Measurements from ENCODE around the gene PSMD1.
A peak's percentile ranks its signal among the peaks of the same experiment; 100 is the strongest.
"Not testable (repeated sequence)": the region's sequence is repeated elsewhere in the genome, so short reads cannot be mapped to it uniquely, and the experiment has no call there.

PSMD1 gene

GRCh38 chr2:231017231-231017598, 39.5 kb upstream of the PSMD1 start:
- peaks cover 7% of the 10 kb centered on the region for H3K4me1 ChIP-seq (ENCODE audit: control insufficient read depth, low read depth, low read length)
- no peaks in the 10 kb centered on the region for H3K79me2 ChIP-seq (ENCODE audit: control insufficient read depth, insufficient read depth, low read length)
- no peak overlapping the region for H3K4me3 ChIP-seq (ENCODE audit: low read length)
- no peak overlapping the region for H2BK15ac ChIP-seq (replicated peaks; ENCODE audit: low read depth)
- H2BK120ac ChIP-seq (ENCODE audit: low read depth, low read length) = no peak overlapping the region
- no peaks in the 10 kb centered on the region for H3K27me3 ChIP-seq (ENCODE audit: insufficient read depth, low read length, poor library complexity)
- H3K9ac ChIP-seq (ENCODE audit: low read length) = no peak overlapping the region
- no peaks in the 10 kb centered on the region for H3K79me1 ChIP-seq (ENCODE audit: low read length)
- peak overlapping the region; percentile 35 for H3K23ac ChIP-seq (ENCODE audit: low read length)
- H4K8ac ChIP-seq (ENCODE audit: low read depth, low read length) = no peak overlapping the region
- no peaks in the 10 kb centered on the region for H3K36me3 ChIP-seq (ENCODE audit: control insufficient read depth, insufficient read depth, low read length)
- no peak overlapping the region for H3K4ac ChIP-seq (ENCODE audit: low read depth, low read length)
- no peak overlapping the region for H3K27ac ChIP-seq (ENCODE audit: low read depth, low read length)
- H2BK5ac ChIP-seq (ENCODE audit: low read length) = no peak overlapping the region
- no peak overlapping the region for H3K56ac ChIP-seq (ENCODE audit: low read length)
- no peak overlapping the region for H3K18ac ChIP-seq (ENCODE audit: low read length)
- no peak overlapping the region for H4K5ac ChIP-seq (ENCODE audit: low read length)
- no peak overlapping the region for H2AK5ac ChIP-seq (ENCODE audit: low read length)
- DNase-seq = no peak
- H3K4me2 ChIP-seq (ENCODE audit: low read length) = no peak overlapping the region
- WGBS (ENCODE audit: extremely low coverage, insufficient coverage, low lambda C conversion rate) = no CpG with 5 or more reads among the region's 4 CpGs

- H3K4me2 ChIP-seq (ENCODE audit: low read length) = no peak overlapping the region
- peaks cover 7% of the 10 kb centered on the region for H3K4me1 ChIP-seq (ENCODE audit: control insufficient read depth, low read depth, low read length)
- H3K18ac ChIP-seq (ENCODE audit: low read length) = no peak overlapping the region
- no peaks in the 10 kb centered on the region for H3K79me2 ChIP-seq (ENCODE audit: control insufficient read depth, insufficient read depth, low read length)
- no peak overlapping the region for H2AK5ac ChIP-seq (ENCODE audit: low read length)
- no peak overlapping the region for H3K4me3 ChIP-seq (ENCODE audit: low read length)
- H2BK5ac ChIP-seq (ENCODE audit: low read length) = no peak overlapping the region
- no peaks in the 10 kb centered on the region for H3K36me3 ChIP-seq (ENCODE audit: control insufficient read depth, insufficient read depth, low read length)
- no peak overlapping the region for H3K56ac ChIP-seq (ENCODE audit: low read length)
- no peak for DNase-seq
- H3K27ac ChIP-seq (ENCODE audit: low read depth, low read length) = no peak overlapping the region
- H4K5ac ChIP-seq (ENCODE audit: low read length) = no peak overlapping the region
- H3K27me3 ChIP-seq (ENCODE audit: insufficient read depth, low read length, poor library complexity) = no peaks in the 10 kb centered on the region
- WGBS (ENCODE audit: extremely low coverage, insufficient coverage, low lambda C conversion rate) = no CpG with 5 or more reads among the region's 3 CpGs
- H2BK15ac ChIP-seq (replicated peaks; ENCODE audit: low read depth) = no peak overlapping the region
- no peak overlapping the region for H3K4ac ChIP-seq (ENCODE audit: low read depth, low read length)
- no peaks in the 10 kb centered on the region for H3K79me1 ChIP-seq (ENCODE audit: low read length)
- H3K9ac ChIP-seq (ENCODE audit: low read length) = no peak overlapping the region
- H4K8ac ChIP-seq (ENCODE audit: low read depth, low read length) = no peak overlapping the region
- no peak overlapping the region for H2BK120ac ChIP-seq (ENCODE audit: low read depth, low read length)
- H3K23ac ChIP-seq (ENCODE audit: low read length) = no peak overlapping the region
These were observed 38.5 kb upstream of the PSMD1 start for GRCh38 chr2:231018184-231018583.

- H4K8ac ChIP-seq (ENCODE audit: low read depth, low read length); H2BK120ac ChIP-seq (ENCODE audit: low read depth, low read length); H4K5ac ChIP-seq (ENCODE audit: low read length); H3K4me1 ChIP-seq (ENCODE audit: control insufficient read depth, low read depth, low read length); H3K4me2 ChIP-seq (ENCODE audit: low read length); H2BK5ac ChIP-seq (ENCODE audit: low read length); H3K79me2 ChIP-seq (ENCODE audit: control insufficient read depth, insufficient read depth, low read length); H3K23ac ChIP-seq (ENCODE audit: low read length); H3K4me3 ChIP-seq (ENCODE audit: low read length); H3K27ac ChIP-seq (ENCODE audit: low read depth, low read length); DNase-seq; H3K56ac ChIP-seq (ENCODE audit: low read length); H3K9ac ChIP-seq (ENCODE audit: low read length); H3K27me3 ChIP-seq (ENCODE audit: insufficient read depth, low read length, poor library complexity); H2AK5ac ChIP-seq (ENCODE audit: low read length); H3K79me1 ChIP-seq (ENCODE audit: low read length); H2BK15ac ChIP-seq (replicated peaks; ENCODE audit: low read depth); H3K4ac ChIP-seq (ENCODE audit: low read depth, low read length); H3K18ac ChIP-seq (ENCODE audit: low read length); H3K36me3 ChIP-seq (ENCODE audit: control insufficient read depth, insufficient read depth, low read length): not testable (repeated sequence)
- WGBS (ENCODE audit: extremely low coverage, insufficient coverage, low lambda C conversion rate) = no CpG with 5 or more reads among the region's 3 CpGs
These were observed 31.6 kb upstream of the PSMD1 start for GRCh38 chr2:231025059-231025458.

GRCh38 chr2:231028889-231029288, 27.8 kb upstream of the PSMD1 start:
- H3K9ac ChIP-seq (ENCODE audit: low read length) = no peak overlapping the region
- H3K4me1 ChIP-seq (ENCODE audit: control insufficient read depth, low read depth, low read length) = no peaks in the 10 kb centered on the region
- no peaks in the 10 kb centered on the region for H3K79me1 ChIP-seq (ENCODE audit: low read length)
- no peak overlapping the region for H2AK5ac ChIP-seq (ENCODE audit: low read length)
- H4K5ac ChIP-seq (ENCODE audit: low read length) = no peak overlapping the region
- no peak overlapping the region for H2BK5ac ChIP-seq (ENCODE audit: low read length)
- no peak overlapping the region for H3K4ac ChIP-seq (ENCODE audit: low read depth, low read length)
- H3K18ac ChIP-seq (ENCODE audit: low read length) = no peak overlapping the region
- DNase-seq = no peak
- no peak overlapping the region for H3K4me3 ChIP-seq (ENCODE audit: low read length)
- no peak overlapping the region for H3K27ac ChIP-seq (ENCODE audit: low read depth, low read length)
- H4K8ac ChIP-seq (ENCODE audit: low read depth, low read length) = no peak overlapping the region
- H2BK15ac ChIP-seq (replicated peaks; ENCODE audit: low read depth) = no peak overlapping the region
- H3K4me2 ChIP-seq (ENCODE audit: low read length) = no peak overlapping the region
- H3K56ac ChIP-seq (ENCODE audit: low read length) = no peak overlapping the region
- H3K36me3 ChIP-seq (ENCODE audit: control insufficient read depth, insufficient read depth, low read length) = no peaks in the 10 kb centered on the region
- no peak overlapping the region for H3K23ac ChIP-seq (ENCODE audit: low read length)
- no peaks in the 10 kb centered on the region for H3K79me2 ChIP-seq (ENCODE audit: control insufficient read depth, insufficient read depth, low read length)
- H3K27me3 ChIP-seq (ENCODE audit: insufficient read depth, low read length, poor library complexity) = no peaks in the 10 kb centered on the region
- no peak overlapping the region for H2BK120ac ChIP-seq (ENCODE audit: low read depth, low read length)

GRCh38 chr2:231029563-231029962, 27.1 kb upstream of the PSMD1 start:
- Histone ChIP-seq H3K4ac (ENCODE audit: low read depth, low read length) (no peak overlapping the region), H3K36me3 (ENCODE audit: control insufficient read depth, insufficient read depth, low read length) (no peaks in the 10 kb centered on the region), H3K56ac (ENCODE audit: low read length) (no peak overlapping the region), H4K8ac (ENCODE audit: low read depth, low read length) (no peak overlapping the region), H3K18ac (ENCODE audit: low read length) (no peak overlapping the region), H3K4me2 (ENCODE audit: low read length) (no peak overlapping the region), H3K79me1 (ENCODE audit: low read length) (no peaks in the 10 kb centered on the region), H2BK15ac (replicated peaks; ENCODE audit: low read depth) (no peak overlapping the region), H3K4me3 (ENCODE audit: low read length) (no peak overlapping the region), H3K79me2 (ENCODE audit: control insufficient read depth, insufficient read depth, low read length) (no peaks in the 10 kb centered on the region), H3K9ac (ENCODE audit: low read length) (no peak overlapping the region), H2BK120ac (ENCODE audit: low read depth, low read length) (no peak overlapping the region), H3K27ac (ENCODE audit: low read depth, low read length) (no peak overlapping the region), H3K27me3 (ENCODE audit: insufficient read depth, low read length, poor library complexity) (no peaks in the 10 kb centered on the region), H4K5ac (ENCODE audit: low read length) (no peak overlapping the region), H2BK5ac (ENCODE audit: low read length) (no peak overlapping the region), H3K23ac (ENCODE audit: low read length) (no peak overlapping the region), H3K4me1 (ENCODE audit: control insufficient read depth, low read depth, low read length) (no peaks in the 10 kb centered on the region), H2AK5ac (ENCODE audit: low read length) (no peak overlapping the region)
- DNase-seq = no peak
- WGBS (ENCODE audit: extremely low coverage, insufficient coverage, low lambda C conversion rate) = no CpG with 5 or more reads among the region's 9 CpGs

- Histone ChIP-seq H3K4me3 (ENCODE audit: low read length) (no peak overlapping the region), H3K9ac (ENCODE audit: low read length) (no peak overlapping the region), H3K4me2 (ENCODE audit: low read length) (no peak overlapping the region), H2BK15ac (replicated peaks; ENCODE audit: low read depth) (no peak overlapping the region), H3K56ac (ENCODE audit: low read length) (no peak overlapping the region), H2BK120ac (ENCODE audit: low read depth, low read length) (no peak overlapping the region), H2BK5ac (ENCODE audit: low read length) (no peak overlapping the region), H3K23ac (ENCODE audit: low read length) (no peak overlapping the region), H2AK5ac (ENCODE audit: low read length) (no peak overlapping the region), H4K8ac (ENCODE audit: low read depth, low read length) (no peak overlapping the region), H3K27me3 (ENCODE audit: insufficient read depth, low read length, poor library complexity) (no peaks in the 10 kb centered on the region), H3K79me1 (ENCODE audit: low read length) (no peaks in the 10 kb centered on the region), H4K5ac (ENCODE audit: low read length) (no peak overlapping the region), H3K79me2 (ENCODE audit: control insufficient read depth, insufficient read depth, low read length) (no peaks in the 10 kb centered on the region), H3K27ac (ENCODE audit: low read depth, low read length) (no peak overlapping the region), H3K36me3 (ENCODE audit: control insufficient read depth, insufficient read depth, low read length) (no peaks in the 10 kb centered on the region), H3K4me1 (ENCODE audit: control insufficient read depth, low read depth, low read length) (no peaks in the 10 kb centered on the region), H3K18ac (ENCODE audit: low read length) (no peak overlapping the region), H3K4ac (ENCODE audit: low read depth, low read length) (no peak overlapping the region)
- no CpG with 5 or more reads among the region's 3 CpGs for WGBS (ENCODE audit: extremely low coverage, insufficient coverage, low lambda C conversion rate)
- DNase-seq = no peak
These were observed 25.9 kb upstream of the PSMD1 start for GRCh38 chr2:231030725-231031124.
